ENCODE measurements around the gene PSME4.
"Not testable (repeated sequence)": the region's sequence is repeated elsewhere in the genome, so short reads cannot be mapped to it uniquely, and the experiment has no call there.

Gene PSME4

GRCh38 chr2:53961478-53962216 is 9.1 kb downstream of the PSME4 start:
- not testable (repeated sequence) for DNase-seq

- DNase-seq, result no peak
These were observed 10.3 kb downstream of the PSME4 start for GRCh38 chr2:53960476-53960875.

GRCh38 chr2:53958443-53958842 is 12.3 kb downstream of the PSME4 start:
- DNase-seq, result no peak

GRCh38 chr2:53952519-53952918 is 18.3 kb downstream of the PSME4 start:
- no peak for DNase-seq

- no peak for DNase-seq
These were observed 21.3 kb downstream of the PSME4 start for GRCh38 chr2:53949457-53949856.

- no peak for DNase-seq
These were observed 25.3 kb downstream of the PSME4 start for GRCh38 chr2:53945538-53945937.

- no peak for DNase-seq
These were observed 26.3 kb downstream of the PSME4 start for GRCh38 chr2:53944542-53944941.

- no peak for DNase-seq
These were observed 28.5 kb downstream of the PSME4 start for GRCh38 chr2:53942280-53942679.

GRCh38 chr2:53941749-53942148 is 29.0 kb downstream of the PSME4 start:
- DNase-seq, result no peak

- no peak for DNase-seq
These were observed 31.1 kb downstream of the PSME4 start for GRCh38 chr2:53939656-53940055.

GRCh38 chr2:53938904-53939303 is 31.9 kb downstream of the PSME4 start:
- DNase-seq, result no peak

GRCh38 chr2:53933329-53933728 is 37.5 kb downstream of the PSME4 start:
- DNase-seq, result no peak

- DNase-seq, result not testable (repeated sequence)
These were observed 44.5 kb downstream of the PSME4 start for GRCh38 chr2:53926321-53926720.

GRCh38 chr2:53913721-53914120 is 57.1 kb downstream of the PSME4 start:
- DNase-seq, result peak; percentile 10

GRCh38 chr2:53911434-53912189 is 59.2 kb downstream of the PSME4 start:
- DNase-seq, result no peak

GRCh38 chr2:53907582-53907981 is 63.2 kb downstream of the PSME4 start:
- no peak for DNase-seq

GRCh38 chr2:53905396-53905795 is 65.4 kb downstream of the PSME4 start:
- no peak for DNase-seq

GRCh38 chr2:53903011-53903410 is 67.8 kb downstream of the PSME4 start:
- DNase-seq, result no peak

GRCh38 chr2:53901192-53901591 is 69.6 kb downstream of the PSME4 start:
- DNase-seq, result no peak

GRCh38 chr2:53896864-53897263 is 73.9 kb downstream of the PSME4 start:
- no peak for DNase-seq

- DNase-seq, result no peak
These were observed 84.2 kb downstream of the PSME4 start for GRCh38 chr2:53886406-53887280.

GRCh38 chr2:53884883-53885282 is 85.9 kb downstream of the PSME4 start:
- no peak for DNase-seq

GRCh38 chr2:53881986-53882385 is 88.8 kb downstream of the PSME4 start:
- DNase-seq, result no peak
